Upper lobe of left lung (tissue), 4 donors: ENCODE results near the gene KLHL40.

Source experiments
- CTCF ChIP-seq, 6 experiments: fragments of 450-650 bp in 4 of 6; fragments of 200-600 bp in 2 of 6; sonication (generic) in 2 of 6; IDR thresholded peaks; one replicate each; pipeline ENCODE4 v1.5.1; 2016 to 2019; ENCODE audit warnings: antibody characterized with exemption in 6 of 6
- EP300 ChIP-seq, 4 donors: sonication (generic); formaldehyde crosslinking; IDR thresholded peaks; one replicate each; pipeline ENCODE4 v1.5.1; 2017; ENCODE audit warnings: antibody characterized with exemption in 4 of 4, control low read depth in 2 of 4
- POLR2A ChIP-seq, 4 donors: fragments of 450-650 bp; IDR thresholded peaks; one replicate each; pipeline ENCODE4 v1.5.1; 2016 to 2017; ENCODE audit warnings: antibody characterized with exemption in 4 of 4, mild to moderate bottlenecking in 2 of 4
- POLR2AphosphoS5 ChIP-seq, 2 donors: sonication (generic); formaldehyde crosslinking; IDR thresholded peaks; one replicate each; pipeline ENCODE4 v1.5.1; 2017; ENCODE audit warnings: antibody characterized with exemption in 2 of 2

GRCh38 chr3:42732196-42732828 lies 47.0 kb downstream of the KLHL40 start:
- TF ChIP-seq POLR2A (IDR thresholded peaks at IDR 0.05) (no peak), CTCF (IDR thresholded peaks at IDR 0.05) (no peak), POLR2AphosphoS5 (IDR thresholded peaks at IDR 0.05) (no peak), EP300 (IDR thresholded peaks at IDR 0.05) (no peak)
